Stimulated activated CD4-positive, alpha-beta T cell treated with anti-CD3 and anti-CD28 coated beads, Interleukin-1b, Interleukin-23, amount 100 ng/mL, for 4 hours (primary cell): ENCODE measurements around the gene LRRC8A.
"Not testable (repeated sequence)": the region's sequence is repeated elsewhere in the genome, so short reads cannot be mapped to it uniquely, and the experiment has no call there.

Source experiments
- DNase-seq, 2 donors: peaks; one replicate each; pipeline ENCODE4 v3.0.0-alpha.2; 2020; ENCODE audit warnings: low read depth in 2 of 2

Gene LRRC8A

DNA sequence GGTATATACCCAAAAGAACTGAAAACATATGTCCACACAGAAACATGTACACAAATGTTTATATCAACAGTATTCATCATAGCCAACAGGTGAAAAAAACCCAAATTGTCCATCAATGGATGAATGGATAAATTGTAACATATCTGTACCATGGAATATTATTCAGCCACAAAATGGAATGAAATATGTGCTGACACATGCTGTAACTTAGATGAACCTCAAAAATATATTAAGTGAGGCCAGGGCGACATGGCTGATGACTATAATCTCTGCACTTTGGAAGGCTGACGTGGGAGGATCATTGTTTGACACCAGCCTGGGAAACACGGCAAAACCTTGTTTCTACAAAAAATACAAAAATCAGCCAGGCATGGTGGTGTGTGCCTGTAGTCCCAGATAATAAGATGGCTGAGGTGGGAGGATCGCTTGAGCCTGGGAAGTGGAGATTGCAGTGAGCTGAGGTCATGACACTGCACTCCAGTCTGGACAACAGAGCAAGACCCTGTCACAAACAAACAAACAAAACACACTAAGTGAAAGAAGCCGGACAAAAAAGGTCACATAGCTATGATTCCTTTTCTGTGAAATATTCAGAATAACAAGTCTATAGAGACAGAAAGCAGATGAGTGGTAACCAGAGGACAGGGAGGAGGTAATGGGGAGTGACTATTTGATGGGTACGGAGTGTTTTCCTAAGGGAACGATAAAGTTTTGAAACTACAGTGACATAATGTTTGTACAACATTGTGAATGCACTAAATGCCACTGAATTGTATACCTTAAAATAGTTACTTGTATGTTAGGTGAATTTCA, 11.6 kb upstream of the LRRC8A start:
- no peak for DNase-seq

DNA sequence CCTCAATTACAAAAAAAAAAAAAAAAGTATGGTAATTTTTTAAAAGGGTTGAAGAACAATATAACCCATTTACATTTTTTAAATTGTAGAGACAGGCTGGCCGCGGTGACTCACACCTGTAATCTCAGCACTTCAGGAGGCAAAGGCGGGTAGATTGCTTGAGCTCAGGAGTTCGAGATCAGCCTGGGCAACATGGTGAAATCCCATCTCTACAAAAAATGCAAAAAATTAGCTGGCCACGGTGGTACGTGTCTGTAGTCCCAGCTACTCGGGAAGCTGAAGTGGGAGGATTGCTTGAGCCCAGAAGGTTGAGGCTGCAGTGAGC, 11.0 kb upstream of the LRRC8A start:
- DNase-seq, result not testable (repeated sequence)

DNA sequence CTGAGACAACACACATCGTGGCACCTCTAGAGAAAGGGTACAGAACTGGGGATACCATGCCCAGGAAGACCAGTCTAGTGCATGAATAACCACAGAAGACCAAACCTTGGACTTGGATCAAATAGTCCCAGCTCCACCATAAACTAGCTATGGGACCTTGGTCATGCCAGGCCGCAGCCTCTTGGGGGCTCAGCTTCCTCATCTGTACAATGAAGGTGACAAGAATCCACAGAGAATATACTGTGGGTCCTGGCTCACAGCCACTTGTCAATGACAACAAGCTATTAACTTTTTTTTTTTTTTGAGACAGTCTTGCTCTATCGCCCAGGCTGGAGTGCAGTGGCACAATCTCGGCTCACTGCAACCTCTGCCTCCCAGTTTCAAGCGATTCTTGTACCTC, 4.1 kb upstream of the LRRC8A start:
- no peak for DNase-seq

DNA sequence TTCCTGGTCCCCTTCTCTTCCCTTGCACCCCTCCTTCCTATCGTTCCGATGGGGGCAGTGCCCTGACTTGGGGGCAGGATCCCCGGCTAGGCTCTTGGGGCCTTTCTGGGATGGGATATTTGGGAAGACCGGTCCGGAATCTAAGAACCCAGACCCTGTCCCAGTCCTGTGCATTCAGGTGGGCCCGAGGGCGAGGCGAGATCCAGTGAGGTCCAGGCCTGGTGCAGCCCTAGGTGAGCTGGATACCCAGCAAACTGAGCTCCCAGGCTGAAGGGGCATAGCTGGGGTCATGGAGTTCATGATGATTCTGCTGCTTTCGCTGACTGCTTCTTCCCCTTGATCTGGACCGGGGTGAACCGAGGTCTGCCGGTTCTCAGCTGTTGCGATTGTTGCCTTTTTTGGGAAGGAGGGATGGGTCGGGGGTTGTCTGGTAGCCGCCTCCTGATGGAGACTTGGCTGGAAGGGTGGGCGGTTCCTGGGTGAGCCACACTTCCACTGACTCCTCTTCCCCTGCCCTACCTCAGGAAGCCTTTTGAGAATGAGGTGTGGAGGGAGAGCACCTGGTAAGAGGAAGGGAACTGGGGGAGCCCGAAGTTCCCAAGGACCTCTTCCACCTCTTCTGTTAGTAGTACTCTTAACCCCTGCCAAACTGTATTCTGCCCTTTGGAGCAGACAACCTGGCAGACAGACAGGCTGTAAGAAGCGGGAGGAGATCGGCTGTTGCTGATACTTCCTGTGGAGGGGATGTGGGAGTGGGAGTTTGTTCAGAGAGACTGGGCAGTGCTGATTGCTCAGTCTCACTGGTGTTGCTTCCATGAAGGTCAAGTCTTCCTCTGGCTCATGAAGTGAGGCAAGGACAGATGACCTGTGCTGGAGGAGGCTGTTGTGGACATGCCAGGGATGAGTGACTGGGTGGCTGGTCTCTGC, 1.0 kb downstream of the LRRC8A start:
- no peak for DNase-seq

DNA sequence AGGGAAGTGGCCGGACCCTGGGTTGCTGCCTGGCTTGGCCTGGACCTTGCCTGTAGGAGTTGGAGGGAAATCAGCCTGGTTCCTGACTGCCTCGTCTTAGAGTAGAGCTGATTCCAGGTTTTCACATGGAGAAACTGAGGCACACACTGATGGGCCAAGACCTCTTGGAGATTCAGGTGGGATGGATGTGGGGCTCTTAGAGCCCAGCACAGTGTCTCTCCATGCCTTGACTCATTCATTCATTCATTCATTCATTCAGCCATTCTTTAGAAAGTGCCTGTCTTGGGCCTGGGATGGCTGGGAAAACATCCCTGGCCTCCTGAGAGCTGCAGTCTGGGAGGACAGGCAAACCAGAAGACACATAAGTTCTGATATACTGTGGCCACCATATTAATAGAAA, 2.2 kb downstream of the LRRC8A start:
- no peak for DNase-seq

DNA sequence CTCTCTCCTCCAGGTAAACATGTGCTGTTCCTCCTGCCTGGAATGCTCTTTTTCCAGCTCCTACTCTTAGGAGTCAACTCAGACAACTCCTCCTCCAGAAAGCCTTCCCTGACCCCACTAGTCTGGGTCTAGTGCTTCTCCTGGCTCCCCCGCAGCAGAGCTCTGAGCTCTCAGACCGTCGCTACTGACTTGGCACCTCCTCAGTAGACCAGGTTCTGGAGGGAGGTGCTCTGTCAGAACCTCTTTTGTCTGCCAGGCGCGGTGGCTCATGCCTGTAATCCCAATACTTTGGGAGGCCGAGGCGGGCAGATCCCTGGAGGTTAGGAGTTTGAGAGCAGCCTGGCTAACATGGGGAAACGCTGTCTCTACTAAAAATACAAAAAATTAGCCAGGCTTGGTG, 3.4 kb downstream of the LRRC8A start:
- DNase-seq, result no peak

DNA sequence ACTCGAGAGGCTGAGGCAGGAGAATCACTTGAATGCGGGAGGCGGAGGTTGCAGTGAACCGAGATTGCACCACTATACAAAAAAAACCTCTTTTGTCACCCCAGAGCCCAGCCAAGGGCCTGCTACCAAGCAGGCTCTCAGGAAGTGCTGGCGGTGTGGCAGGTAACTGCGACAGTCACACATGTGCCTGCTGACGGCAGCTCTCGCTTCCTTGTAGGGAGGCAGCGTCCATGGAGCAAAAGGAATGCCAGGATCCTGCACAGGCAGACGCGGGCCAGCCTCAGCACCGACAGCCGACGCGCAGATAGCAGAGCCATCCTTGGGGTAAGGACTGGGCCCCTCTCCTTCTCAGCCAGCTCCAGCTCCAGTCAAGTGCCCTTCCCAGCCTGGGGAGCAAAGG, 3.9 kb downstream of the LRRC8A start:
- DNase-seq, result no peak

DNA sequence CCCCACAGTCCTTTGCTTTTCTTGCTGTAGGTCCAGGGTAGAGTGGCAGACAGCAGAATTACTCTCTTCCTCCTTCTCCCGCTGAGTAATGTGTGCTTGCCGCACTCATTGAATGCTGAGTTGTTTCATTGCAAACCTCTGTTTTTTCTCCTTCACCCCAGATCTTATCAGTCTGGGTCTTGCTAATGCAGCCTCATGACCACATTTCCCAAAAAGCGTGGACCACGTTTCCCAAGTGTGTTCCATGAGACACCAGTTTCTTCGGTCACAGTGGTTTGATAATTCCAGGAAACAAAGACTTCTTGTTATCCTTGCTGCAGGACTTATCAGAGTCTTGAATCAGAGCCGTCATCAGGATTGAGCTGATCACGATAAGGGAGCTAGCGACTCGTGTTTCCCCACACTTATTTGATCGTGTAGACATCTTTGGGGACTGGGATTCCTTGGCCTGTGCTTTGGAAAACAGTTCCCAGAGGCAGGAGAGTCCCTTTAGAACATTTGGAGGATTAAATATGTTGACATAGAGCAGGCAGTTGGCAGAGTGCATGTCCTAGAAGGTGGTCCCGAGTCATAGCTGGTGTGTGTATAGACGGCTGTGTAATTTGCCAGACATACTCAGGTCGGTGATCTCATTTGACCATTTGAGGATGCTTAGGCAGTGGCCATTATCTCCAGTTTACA, 4.4 kb downstream of the LRRC8A start:
- DNase-seq, result no peak

DNA sequence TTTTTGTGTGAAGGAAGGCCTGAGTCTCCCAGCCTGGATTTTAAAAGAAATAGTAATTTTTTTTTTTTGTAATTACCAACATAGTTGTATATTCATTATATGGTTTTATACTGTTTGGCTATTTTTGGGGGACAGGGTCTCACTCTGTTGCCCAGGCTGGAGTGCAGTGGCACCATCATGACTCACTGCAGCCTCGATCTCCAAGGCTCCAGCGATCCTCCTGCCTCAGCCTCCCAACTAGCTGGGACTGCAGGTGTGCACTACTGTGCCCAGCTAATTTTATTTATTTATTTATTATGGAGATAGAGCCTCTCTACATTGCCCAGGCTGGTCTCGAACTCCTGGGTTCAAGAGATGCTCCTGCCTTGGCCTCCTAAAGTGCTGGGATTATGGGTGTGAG, 5.1 kb downstream of the LRRC8A start:
- DNase-seq, result no peak

DNA sequence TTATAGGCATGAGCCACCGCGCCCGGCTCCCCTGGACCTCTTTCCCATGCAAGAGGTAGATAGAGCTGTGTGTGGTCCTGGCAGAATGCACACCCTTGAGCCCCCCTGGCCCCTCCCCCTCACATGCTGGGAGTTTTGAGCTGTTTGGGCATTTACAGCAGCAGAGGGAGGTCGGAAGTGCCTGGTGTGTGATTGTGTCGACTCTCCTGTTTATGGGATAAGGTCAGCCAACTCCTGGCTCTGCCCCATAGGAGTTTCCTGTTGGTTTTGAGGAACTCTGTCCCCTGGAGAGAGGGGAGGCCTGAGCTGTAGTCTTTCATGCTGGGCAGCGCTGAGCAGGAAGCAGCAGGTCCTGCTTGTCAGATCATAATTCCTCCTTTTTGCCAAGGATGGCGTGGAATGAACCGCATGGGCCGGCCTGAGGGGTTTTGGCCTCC, 6.0 kb downstream of the LRRC8A start:
- DNase-seq, result no peak

DNA sequence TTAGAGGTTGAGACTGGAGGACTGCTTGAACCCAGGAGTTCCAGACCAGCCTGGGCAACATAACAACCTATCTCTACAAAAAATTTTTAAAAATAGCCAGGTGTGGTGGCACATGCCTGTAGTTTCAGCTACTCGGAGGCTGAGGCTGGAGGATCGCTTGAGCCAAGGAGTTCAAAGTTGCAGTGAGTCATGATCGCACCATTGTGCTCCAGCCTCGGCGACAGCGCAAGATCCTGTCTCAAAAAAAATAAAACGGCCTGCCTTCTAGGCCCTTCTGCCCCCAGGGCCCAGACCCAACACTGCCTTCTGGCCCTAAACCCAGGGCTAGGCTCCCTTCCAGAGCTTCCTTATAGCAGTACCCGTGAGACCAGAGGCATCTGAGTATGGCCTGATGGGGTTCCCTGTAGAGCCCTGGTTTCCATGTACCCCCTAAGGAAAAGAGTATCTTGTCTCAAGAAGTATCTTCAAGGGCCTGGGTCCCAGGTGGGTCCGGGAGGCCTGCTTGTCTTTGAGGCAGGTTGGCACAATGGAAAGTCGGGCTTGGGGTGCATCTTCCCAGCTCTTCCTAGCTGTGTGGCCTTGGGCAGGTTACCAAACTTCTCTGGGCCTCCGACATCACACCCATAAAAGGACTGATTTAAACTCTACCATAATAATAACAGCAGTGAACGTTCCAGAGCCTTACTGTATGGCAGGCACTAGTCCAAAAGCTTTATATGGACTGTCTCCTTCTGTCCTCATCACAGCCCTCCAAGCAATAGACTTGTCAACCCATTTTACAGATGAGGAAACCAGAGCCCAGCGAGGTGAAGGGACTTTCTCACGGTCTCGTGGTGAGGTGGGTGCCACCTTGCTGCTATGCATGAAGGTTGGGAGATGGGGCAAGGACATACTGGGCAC, 9.6 kb downstream of the LRRC8A start:
- no peak for DNase-seq

DNA sequence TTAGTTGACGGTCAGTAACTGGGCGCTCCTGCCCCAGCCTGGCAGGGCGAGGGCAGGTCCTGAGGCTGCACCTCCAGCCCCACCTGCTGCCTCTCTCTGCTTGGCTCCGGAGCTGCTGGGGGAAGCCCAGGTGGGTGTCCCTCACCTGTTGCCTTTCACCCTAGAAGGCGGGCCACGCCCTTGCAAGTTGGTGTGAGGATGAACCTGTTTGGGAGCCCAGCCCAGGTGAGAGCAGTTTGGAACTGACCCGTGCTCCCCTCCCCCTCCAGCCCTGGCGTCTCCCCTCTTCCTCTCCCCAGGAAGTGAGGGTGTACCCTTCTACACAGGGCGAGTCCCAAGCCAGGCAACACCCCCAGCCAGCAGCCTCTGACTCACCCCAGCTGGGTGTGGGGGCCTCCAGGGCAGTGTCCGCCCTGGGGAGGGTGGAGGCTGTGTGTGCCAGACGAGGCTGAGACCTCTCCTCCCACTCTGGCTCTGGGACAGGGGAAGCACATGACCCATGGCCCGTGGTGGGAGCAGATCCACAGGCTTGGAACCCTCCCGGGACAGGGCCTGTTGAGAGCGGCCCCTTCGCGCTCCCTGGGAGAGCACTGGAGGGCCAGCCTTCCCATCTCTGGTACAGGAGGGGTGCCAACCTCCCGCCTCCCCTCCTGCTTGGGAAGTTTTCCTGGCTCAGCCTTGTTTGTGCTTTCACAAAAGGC, 10.4 kb downstream of the LRRC8A start:
- no peak for DNase-seq

DNA sequence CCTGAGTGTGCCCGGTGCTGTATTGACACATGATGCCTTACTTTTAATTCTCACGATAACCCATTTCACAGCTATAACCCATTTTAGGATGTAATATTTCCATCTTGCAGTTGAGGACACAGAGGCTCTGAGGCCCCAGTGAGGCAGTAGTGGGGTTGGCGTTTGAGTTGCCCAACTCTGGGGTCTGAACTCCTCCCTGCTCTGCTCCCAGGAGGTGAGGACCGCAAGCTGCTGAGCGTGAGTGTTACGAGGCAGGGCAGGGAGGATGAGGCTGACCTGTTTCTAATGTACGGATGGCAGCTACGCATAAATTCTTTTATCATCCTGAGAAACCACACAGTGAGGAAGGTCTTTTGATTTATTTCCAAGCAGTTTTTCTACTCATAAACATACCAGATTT, 11.4 kb downstream of the LRRC8A start:
- no peak for DNase-seq

DNA sequence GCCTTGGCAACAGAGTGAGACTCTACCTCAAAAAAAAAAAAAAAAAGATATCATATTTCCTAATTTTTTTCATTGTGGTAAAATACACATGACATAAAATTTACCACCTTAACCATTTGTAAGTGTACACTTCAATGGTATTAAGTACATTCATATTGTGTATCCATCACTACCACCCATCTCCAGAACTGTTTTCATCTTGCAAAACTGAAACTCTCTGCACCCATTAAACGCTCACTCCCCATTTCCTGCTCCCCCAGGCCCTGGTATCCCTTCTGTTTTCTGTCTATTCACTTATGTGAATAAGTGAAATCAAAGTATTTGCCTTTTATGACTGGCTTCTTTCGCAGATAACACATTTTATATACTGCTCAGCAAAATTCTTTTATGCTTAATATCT, 12.8 kb downstream of the LRRC8A start:
- DNase-seq, result no peak

DNA sequence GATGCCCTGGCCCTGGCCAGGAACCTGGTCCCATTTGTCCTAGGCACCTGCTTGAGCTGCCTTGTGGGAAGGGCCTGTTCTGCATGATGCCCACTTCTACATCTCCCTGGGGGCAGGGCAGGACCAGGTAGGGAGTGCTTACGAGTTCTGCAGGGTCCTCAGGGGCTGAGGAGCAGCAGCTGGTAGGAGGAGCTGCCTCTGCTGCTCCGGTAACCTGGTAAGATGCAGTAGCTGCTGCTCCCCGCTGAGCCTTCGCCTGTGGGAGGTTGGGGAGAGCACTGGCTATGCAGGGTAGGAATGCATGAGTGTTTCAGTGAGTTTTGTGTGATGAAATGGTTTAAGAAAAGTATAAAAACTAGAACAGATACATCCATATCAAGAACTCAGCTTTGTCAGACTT, 13.6 kb downstream of the LRRC8A start:
- DNase-seq, result no peak

DNA sequence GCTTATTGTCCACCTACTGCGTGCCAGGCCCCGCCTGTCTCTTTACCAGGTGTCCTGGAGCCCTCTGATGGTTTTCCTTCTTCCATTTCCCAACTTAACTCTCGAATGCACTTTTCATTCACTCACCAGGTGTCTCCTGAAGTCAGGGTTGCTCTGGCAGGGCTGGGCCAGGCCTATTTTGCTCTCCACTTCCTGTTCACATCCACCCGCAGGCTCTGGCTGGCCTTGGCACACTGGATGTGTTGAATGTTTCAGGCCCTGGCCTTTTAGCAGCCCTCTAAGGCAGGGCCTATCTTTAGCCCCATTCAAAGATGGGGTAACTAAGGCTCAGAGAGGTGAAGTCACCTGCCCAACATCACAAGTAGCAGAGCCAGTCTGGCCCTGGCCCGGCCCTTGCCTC, 16.4 kb downstream of the LRRC8A start:
- no peak for DNase-seq

DNA sequence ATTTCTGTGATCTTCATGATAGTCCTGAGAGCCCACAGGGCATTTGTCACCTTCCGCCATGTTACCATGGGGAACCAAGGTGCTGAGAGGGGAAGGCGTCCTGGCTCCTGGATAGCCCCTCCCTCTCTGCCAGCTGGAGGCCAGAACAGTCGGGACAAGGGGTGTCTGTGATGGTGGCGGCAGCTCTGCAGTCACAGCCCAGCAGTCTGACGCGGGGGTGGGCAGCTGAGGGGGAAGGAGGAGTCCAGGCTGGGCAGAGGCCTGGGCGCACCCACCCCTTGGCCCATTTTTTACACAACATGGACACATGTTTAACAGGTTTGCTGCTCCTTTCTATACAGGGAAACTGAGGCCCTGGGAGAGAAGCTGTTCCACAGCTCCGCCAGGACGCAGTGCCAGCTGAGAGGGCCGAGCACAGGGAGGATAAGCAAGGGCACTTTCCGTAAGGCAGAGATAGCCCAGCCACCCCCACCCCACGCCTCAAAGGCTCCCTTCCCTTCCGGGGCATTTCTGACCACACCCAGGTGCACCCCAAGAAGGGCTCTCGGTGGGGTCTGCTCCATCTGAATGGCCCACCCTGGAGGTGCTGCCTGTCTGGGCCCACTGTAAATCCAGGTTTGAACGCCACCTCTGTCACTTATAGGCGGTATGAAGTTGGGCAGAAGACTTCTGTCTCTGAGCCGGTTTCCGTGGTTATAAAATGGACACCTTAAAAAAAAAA, 17.1 kb downstream of the LRRC8A start:
- DNase-seq, result no peak

DNA sequence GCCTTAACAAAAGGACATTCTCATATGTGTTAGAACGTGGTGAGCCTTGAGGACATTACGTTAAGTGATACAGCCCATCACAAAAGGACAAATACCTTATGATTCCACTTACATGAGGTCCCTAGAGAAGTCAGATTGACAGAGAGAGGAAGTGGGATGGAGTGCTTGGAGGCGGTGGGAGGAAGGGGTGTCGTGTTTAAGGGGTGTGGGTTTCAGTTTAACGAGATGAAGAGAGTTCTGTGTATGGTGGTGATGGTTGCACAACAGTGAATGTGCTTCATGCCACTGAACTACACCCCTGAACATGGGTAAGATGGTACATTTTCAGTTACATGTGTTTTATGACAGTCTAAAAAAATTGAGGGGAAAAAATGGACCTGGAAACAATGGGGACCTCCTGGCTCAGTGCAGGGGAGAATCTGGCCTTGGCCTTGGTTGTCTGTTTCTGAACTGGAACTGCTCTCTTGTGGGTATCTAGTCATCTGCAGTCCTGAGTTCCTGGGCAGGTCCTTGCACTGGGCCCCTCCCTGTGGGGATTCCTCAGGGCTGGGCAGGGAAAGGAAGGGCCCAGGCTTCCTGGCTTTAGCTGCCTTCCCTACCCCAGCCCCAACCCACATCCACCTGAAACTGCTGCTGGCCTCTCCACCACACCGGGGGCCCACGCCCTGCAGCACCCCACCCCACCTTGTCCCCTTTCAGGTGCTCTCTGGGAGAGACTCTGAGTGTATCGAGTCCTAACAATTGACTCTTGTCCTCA, 17.8 kb downstream of the LRRC8A start:
- no peak for DNase-seq

DNA sequence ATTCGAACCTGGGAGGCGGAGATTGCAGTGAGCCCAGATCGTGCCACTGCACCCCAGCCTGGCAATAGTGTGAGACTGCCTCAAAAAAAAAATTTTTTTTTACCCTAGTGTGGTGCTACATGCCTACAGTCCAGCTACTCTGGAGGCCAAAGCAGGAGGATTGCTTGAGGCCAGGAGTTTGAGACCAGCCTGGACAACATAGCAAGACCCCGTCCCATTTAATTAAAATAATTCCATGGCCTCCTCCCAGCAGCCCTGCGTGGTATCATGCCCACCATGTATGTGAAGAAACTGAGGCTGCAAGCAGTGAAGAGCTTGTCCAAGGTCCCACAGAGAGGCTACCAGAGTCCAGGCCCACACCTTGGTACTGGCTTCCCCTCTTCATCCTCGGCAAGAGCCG, 19.4 kb downstream of the LRRC8A start:
- no peak for DNase-seq
